Transverse colon (tissue), 4 donors: Measurements from ENCODE around the gene DUS3L.

Experiments
- POLR2A ChIP-seq: fragments of 450-650 bp; IDR thresholded peaks from one replicate; pipeline ENCODE4 v1.6.1; 2016; ENCODE audit warnings: antibody characterized with exemption, mild to moderate bottlenecking, moderate library complexity
- POLR2AphosphoS5 ChIP-seq, 3 donors: sonication (generic); formaldehyde crosslinking; IDR thresholded peaks; one replicate each; pipeline ENCODE4 v1.6.1; 2016; ENCODE audit warnings: antibody characterized with exemption in 3 of 3
- TF ChIP-seq, protein P1 (sequence below), 5 experiments: fragments of 200-600 bp in 3 of 5; fragments of 450-650 bp in 2 of 5; sonication (generic) in 3 of 5; IDR thresholded peaks; 1 replicate in 2 of 5; 2 replicates in 3 of 5; pipeline ENCODE4 v1.5.1; 2016 to 2017; ENCODE audit warnings: antibody characterized with exemption in 5 of 5, inconsistent platforms in 3 of 5, mild to moderate bottlenecking in 2 of 5, moderate library complexity in 1 of 5

DNA sequence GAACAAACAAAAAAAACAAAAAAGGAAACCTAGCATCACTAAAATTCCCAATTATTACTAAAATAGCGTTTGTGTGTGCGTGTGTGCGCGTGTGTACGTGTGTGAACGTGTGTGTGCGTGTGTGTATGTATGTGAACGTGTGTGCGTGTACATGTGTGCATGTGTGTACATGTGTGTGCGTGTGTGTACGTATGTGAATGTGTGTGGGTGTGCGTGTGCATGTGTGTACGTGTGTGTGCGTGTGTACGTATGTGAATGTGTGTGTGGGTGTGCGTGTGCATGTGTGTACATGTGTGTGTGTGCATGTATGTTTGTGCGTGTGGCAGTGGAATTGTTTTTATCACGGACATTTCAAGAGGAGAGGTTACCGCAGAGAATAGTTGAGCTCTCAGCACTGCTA is 48.9 kb downstream of the DUS3L start:
- TF ChIP-seq, protein P1, sequence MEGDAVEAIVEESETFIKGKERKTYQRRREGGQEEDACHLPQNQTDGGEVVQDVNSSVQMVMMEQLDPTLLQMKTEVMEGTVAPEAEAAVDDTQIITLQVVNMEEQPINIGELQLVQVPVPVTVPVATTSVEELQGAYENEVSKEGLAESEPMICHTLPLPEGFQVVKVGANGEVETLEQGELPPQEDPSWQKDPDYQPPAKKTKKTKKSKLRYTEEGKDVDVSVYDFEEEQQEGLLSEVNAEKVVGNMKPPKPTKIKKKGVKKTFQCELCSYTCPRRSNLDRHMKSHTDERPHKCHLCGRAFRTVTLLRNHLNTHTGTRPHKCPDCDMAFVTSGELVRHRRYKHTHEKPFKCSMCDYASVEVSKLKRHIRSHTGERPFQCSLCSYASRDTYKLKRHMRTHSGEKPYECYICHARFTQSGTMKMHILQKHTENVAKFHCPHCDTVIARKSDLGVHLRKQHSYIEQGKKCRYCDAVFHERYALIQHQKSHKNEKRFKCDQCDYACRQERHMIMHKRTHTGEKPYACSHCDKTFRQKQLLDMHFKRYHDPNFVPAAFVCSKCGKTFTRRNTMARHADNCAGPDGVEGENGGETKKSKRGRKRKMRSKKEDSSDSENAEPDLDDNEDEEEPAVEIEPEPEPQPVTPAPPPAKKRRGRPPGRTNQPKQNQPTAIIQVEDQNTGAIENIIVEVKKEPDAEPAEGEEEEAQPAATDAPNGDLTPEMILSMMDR (IDR thresholded peaks at IDR 0.05): no peak
- TF ChIP-seq POLR2A: no peak
- TF ChIP-seq POLR2AphosphoS5 (IDR thresholded peaks at IDR 0.05): no peak
